ENCODE data around the gene SPATA32. TPM values are rescaled to one million over a fixed set of nuclear protein-coding genes. Genes with fewer than 3 reads are reported as not detected.

Gene SPATA32
- total RNA-seq, 3 donors from 2014 or later = 0.44 TPM; not detected in 2

DNA sequence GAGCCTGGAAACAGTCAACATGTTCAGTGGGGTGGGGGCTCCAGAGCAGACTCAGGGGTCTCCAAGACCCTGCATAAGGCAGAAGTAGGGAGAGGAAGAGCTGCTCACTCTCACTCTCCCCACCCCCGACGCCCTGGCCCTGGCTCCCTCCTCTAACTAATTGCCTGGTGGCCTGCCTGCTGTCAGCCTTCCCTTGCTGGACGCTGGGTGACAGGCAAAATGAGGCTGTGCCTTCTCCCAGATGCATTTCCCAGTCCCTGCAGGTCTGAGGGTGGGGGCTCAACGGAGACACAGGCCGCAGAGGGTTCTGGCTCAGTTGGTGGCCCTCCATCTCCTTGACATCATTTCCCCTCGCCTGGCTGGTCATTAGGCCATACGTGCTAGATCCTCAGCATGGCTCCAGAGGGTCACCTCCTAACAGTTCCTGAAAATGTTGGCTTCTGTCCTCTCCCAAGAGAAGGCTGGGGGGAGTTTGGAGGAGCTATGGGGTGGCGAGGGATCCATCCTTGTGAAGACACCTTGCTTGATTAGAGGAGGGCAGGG is 38.8 kb downstream of the SPATA32 start:
- intact Hi-C loops (cut with DNase I; ENCODE audit: low total_unique reads) = loop anchor here (5.0 kb wide), 1 partner anchor 164 kb away; no protein-coding TSS in a partner anchor
- Histone ChIP-seq H3K4me1 (peaks cover 3 to 6% of the 10 kb centered on the region in 2 donors), H3K4me3 (peak overlapping the region; percentile 70 to 94 (median 71)), H3K36me3 (no peaks in the 10 kb centered on the region), H3K27me3 (no peaks in the 10 kb centered on the region), H3K27ac (peak overlapping the region in 1 of 2 donors; percentile 94), H3K9me3 (no peaks in the 10 kb centered on the region)
- TF ChIP-seq POLR2A (IDR thresholded peaks at IDR 0.05) (no peak), POLR2AphosphoS5 (IDR thresholded peaks at IDR 0.05) (no peak)
- no peak for DNase-seq (ENCODE audit: low spot score in 2 of 2)

DNA sequence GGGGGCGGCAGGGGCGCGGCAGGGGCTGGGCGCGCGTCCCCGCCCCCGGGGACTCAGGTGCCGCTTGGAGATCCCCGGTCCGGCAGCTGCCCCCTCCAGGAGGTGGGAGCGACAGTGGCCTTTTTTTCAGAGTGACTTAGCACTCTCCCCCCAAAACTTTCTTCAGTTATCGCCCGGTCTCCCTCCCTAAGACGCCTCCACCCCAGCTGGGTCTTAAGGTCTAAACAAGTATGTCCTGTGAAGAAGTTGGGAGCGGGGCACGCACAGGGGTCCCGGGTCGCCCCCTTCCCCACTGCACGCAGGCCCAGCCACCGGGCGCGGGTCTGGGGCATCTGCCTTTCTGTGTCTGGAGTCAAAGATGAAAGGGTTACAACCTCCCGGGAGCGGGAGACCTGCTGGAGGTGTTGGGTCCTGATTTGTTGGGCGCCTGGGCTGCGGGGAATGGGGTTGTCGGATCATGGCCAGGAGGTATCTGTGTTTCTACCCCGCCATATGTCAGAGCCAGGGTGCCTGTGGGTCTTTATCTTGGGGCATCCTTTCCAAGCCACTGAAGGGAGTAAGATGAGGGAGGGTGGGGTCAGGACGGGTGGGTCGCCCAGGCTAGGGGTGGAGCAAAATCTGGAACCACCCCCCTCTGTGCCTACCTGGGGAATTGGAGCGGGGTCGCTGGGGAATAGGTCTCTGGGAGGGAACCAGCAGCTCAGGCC is 39.5 kb downstream of the SPATA32 start:
- TF ChIP-seq, protein P1, sequence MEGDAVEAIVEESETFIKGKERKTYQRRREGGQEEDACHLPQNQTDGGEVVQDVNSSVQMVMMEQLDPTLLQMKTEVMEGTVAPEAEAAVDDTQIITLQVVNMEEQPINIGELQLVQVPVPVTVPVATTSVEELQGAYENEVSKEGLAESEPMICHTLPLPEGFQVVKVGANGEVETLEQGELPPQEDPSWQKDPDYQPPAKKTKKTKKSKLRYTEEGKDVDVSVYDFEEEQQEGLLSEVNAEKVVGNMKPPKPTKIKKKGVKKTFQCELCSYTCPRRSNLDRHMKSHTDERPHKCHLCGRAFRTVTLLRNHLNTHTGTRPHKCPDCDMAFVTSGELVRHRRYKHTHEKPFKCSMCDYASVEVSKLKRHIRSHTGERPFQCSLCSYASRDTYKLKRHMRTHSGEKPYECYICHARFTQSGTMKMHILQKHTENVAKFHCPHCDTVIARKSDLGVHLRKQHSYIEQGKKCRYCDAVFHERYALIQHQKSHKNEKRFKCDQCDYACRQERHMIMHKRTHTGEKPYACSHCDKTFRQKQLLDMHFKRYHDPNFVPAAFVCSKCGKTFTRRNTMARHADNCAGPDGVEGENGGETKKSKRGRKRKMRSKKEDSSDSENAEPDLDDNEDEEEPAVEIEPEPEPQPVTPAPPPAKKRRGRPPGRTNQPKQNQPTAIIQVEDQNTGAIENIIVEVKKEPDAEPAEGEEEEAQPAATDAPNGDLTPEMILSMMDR (IDR thresholded peaks at IDR 0.05) = no peak
- no peak for TF ChIP-seq POLR2A (IDR thresholded peaks at IDR 0.05)
- no peak for TF ChIP-seq POLR2AphosphoS5 (IDR thresholded peaks at IDR 0.05)
- intact Hi-C loops (cut with DNase I; ENCODE audit: low total_unique reads) = loop anchor here (5.0 kb wide), 1 partner anchor 165 kb away; no protein-coding TSS in a partner anchor
- Histone ChIP-seq H3K36me3 (no peaks in the 10 kb centered on the region), H3K4me3 (peak overlapping the region; percentile 70 to 94 (median 71)), H3K27ac (peak overlapping the region; percentile 42 to 94), H3K4me1 (peaks cover 0 to 6% of the 10 kb centered on the region in 2 donors), H3K27me3 (no peaks in the 10 kb centered on the region), H3K9me3 (no peaks in the 10 kb centered on the region)
- no peak for DNase-seq (ENCODE audit: low spot score in 2 of 2)

DNA sequence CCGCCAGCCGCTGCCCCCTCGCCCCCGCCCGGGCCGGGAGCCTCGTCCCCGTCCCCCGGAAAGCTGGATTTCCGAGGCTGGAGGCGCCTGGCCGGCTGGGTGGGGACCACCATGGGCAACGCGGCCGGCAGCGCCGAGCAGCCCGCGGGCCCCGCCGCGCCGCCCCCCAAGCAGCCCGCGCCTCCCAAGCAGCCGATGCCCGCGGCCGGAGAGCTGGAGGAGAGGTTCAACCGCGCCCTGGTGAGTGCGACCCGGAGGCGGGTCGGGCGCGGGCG is 39.9 kb downstream of the SPATA32 start:
- Histone ChIP-seq H3K9me3 (no peaks in the 10 kb centered on the region), H3K4me1 (peaks cover 0 to 6% of the 10 kb centered on the region in 2 donors), H3K27me3 (no peaks in the 10 kb centered on the region), H3K27ac (peak overlapping the region; percentile 42 to 94), H3K36me3 (no peaks in the 10 kb centered on the region), H3K4me3 (peak overlapping the region; percentile 70 to 94 (median 71))
- intact Hi-C loops (cut with DNase I; ENCODE audit: low total_unique reads) = loop anchor here (5.0 kb wide), 1 partner anchor 165 kb away; no protein-coding TSS in a partner anchor
- TF ChIP-seq POLR2AphosphoS5 (IDR thresholded peaks at IDR 0.05) (no peak), POLR2A (IDR thresholded peaks at IDR 0.05) (no peak)
- TF ChIP-seq, protein P1 (IDR thresholded peaks at IDR 0.05) = no peak
- DNase-seq (ENCODE audit: low spot score in 2 of 2) = no peak

DNA sequence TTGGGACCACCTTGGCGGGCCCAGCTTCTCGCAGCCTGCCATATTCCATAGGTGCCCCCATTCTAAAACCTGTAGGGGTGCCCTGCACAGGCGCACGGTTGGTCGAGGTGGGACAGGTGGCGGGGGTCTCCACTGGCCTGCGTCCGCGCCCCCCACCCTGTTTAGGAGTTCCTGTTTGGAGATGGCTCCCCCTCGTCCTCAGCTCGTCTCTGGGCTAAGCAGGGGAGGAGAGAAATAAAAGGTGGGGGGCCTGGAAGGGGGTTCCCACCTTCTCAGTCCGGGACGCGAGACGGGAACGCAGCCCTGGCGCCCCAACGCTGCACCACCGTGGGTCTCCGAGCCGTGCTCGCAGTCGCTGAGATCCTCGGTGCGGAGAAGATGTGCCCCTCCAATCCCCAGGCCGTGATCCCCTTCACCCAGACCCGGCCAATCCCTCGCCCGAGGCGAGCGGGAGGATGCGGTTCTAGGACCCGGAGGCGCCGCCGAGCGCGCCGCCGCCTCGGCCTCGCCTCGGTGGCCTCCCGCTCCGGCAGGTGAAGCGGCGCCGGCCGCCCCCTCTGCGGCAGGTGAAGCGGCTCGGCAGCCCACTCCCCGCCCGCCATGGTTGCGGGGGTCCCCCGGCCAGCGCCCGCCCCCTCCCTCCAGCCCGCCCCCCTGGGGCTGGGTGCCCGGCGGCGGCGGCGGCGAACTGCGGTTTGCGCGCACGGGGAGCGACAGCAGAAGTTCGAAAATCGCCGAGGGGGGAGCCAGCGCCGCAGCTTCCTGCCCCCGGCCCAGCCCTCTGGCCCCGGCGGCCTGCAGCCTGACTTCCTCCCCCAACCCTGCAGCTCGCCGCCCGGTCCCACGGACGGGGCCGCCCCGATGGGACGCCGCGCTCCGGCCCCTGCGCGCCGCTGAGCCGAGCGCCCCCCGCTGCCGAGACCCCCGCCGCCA is 40.5 kb downstream of the SPATA32 start, which contains the start of gene FMNL1:
TSS of gene FMNL1 (plus strand) at position 805 of the 933 bp plus-strand sequence. CDS start 240 bp downstream, outside the sequence.
- H3K9me3 ChIP-seq = no peaks in the 10 kb centered on the region
- intact Hi-C loops (cut with DNase I; ENCODE audit: low total_unique reads) = loop anchor here (5.0 kb wide), 1 partner anchor 166 kb away; no protein-coding TSS in a partner anchor
- TF ChIP-seq, protein P1 (IDR thresholded peaks at IDR 0.05) = no peak
- TF ChIP-seq POLR2AphosphoS5 (IDR thresholded peaks at IDR 0.05) (no peak), POLR2A (IDR thresholded peaks at IDR 0.05) (no peak)
- H3K27me3 ChIP-seq = no peaks in the 10 kb centered on the region
- H3K27ac ChIP-seq = peak within 1 kb of the TSS; percentile 42 to 94
- H3K36me3 ChIP-seq = no peaks in the 10 kb centered on the region
- peaks cover 0 to 6% of the 10 kb centered on the region in 2 donors for H3K4me1 ChIP-seq
- H3K4me3 ChIP-seq = peak within 1 kb of the TSS; percentile 70 to 94 (median 71)
- no peak for DNase-seq (ENCODE audit: low spot score in 2 of 2)

DNA sequence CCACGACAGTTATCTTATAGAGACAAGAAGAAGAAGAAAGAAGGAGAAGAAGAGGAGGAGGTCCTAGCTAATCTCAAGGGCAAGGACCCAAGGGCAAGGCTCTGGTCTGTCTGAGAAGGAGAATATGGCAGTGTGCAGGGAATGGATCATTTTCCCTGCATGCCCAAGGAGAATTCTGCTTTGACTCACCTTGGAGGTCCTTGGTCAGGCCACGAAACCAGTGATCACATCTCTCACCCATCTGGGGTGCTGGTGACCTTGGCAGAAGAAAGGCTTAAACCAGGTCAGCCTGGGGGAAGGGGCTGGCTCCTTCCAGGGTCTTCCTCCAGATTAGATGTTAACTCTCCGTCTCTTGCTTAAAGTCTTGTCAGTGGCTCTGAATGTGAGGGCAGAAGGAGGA is 41.8 kb downstream of the SPATA32 start:
- H3K36me3 ChIP-seq = no peaks in the 10 kb centered on the region
- TF ChIP-seq, protein P1 (IDR thresholded peaks at IDR 0.05) = no peak
- TF ChIP-seq POLR2A (IDR thresholded peaks at IDR 0.05) = no peak
- TF ChIP-seq POLR2AphosphoS5 (IDR thresholded peaks at IDR 0.05) = no peak
- intact Hi-C loops (cut with DNase I; ENCODE audit: low total_unique reads) = loop anchor here (5.0 kb wide), 1 partner anchor 167 kb away; no protein-coding TSS in a partner anchor

More for the DNA sequence above, 41.8 kb downstream of the SPATA32 start:
- no peak for DNase-seq (ENCODE audit: low spot score in 2 of 2)
- Histone ChIP-seq H3K4me1 (peaks cover 0 to 6% of the 10 kb centered on the region in 2 donors), H3K9me3 (no peaks in the 10 kb centered on the region), H3K27ac (no peak overlapping the region), H3K4me3 (no peak overlapping the region), H3K27me3 (no peaks in the 10 kb centered on the region)

All from breast epithelium (tissue), 4 donors.